Measurements from ENCODE around the gene ZNF766.

DNA sequence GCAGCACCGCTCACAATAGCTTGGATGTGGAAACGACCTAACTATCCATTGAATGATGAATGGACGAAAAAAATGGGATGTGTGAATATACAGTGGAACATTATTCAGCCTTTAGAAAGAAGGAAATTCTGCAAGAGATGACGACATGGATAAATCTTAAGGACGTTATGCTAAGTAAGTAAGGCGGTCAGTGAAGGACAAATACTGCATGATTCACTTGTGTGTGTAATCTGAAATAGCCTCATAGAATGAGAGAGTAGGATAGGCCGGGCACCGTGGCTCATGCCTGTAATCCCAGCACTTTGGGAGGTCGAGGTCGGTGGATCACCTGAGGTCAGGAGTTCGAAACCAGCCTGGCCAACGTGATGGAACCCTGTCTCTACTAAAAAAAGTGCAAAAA lies 25.4 kb upstream of the ZNF766 start:
- TF ChIP-seq TEAD4 (IDR thresholded peaks at IDR 0.05; ENCODE audit: low read length) (no peak), TEAD4 (CRISPR knock-in tag; IDR thresholded peaks at IDR 0.05; ENCODE audit: borderline replicate concordance) (no peak), SRF (CRISPR knock-in tag; IDR thresholded peaks at IDR 0.05) (no peak), EP300 (IDR thresholded peaks at IDR 0.05; ENCODE audit: low read length) (no peak), YY1 (IDR thresholded peaks at IDR 0.05; ENCODE audit: borderline replicate concordance in 1 of 3, control insufficient read depth in 1 of 3, extremely low read depth in 1 of 3, insufficient read depth in 3 of 3, insufficient read length in 1 of 3, insufficient replicate concordance in 2 of 3, low read depth in 1 of 3, low read length in 2 of 3) (no peak), POLR2AphosphoS5 (IDR thresholded peaks at IDR 0.05; ENCODE audit: control insufficient read depth, insufficient read depth, low read depth, low read length) (no peak), PYGO2 (tag; IDR thresholded peaks at IDR 0.05) (no peak), ZKSCAN8 (CRISPR knock-in tag; IDR thresholded peaks at IDR 0.05) (no peak), POLR3G (IDR thresholded peaks at IDR 0.05; ENCODE audit: extremely low read depth, insufficient read length, insufficient replicate concordance) (no peak), POLR2AphosphoS2 (IDR thresholded peaks at IDR 0.05; ENCODE audit: low read length) (no peak), KLF13 (tag; IDR thresholded peaks at IDR 0.05; ENCODE audit: borderline replicate concordance, low read depth) (no peak), PPARD (CRISPR knock-in tag; IDR thresholded peaks at IDR 0.05) (no peak)
- TF ChIP-seq, protein P1, sequence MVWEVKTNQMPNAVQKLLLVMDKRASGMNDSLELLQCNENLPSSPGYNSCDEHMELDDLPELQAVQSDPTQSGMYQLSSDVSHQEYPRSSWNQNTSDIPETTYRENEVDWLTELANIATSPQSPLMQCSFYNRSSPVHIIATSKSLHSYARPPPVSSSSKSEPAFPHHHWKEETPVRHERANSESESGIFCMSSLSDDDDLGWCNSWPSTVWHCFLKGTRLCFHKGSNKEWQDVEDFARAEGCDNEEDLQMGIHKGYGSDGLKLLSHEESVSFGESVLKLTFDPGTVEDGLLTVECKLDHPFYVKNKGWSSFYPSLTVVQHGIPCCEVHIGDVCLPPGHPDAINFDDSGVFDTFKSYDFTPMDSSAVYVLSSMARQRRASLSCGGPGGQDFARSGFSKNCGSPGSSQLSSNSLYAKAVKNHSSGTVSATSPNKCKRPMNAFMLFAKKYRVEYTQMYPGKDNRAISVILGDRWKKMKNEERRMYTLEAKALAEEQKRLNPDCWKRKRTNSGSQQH (CRISPR knock-in tag; IDR thresholded peaks at IDR 0.05) = no peak
- TF ChIP-seq, protein P2, sequence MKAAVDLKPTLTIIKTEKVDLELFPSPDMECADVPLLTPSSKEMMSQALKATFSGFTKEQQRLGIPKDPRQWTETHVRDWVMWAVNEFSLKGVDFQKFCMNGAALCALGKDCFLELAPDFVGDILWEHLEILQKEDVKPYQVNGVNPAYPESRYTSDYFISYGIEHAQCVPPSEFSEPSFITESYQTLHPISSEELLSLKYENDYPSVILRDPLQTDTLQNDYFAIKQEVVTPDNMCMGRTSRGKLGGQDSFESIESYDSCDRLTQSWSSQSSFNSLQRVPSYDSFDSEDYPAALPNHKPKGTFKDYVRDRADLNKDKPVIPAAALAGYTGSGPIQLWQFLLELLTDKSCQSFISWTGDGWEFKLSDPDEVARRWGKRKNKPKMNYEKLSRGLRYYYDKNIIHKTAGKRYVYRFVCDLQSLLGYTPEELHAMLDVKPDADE (conservative IDR thresholded peaks at IDR 0.05; ENCODE audit: control insufficient read depth, low read depth, low read length) = no peak
